NCI-H1694 treated with DMSO at 0.1 percent for 48 hours (cell line): ENCODE data around the gene SIAH3.
"Not testable (repeated sequence)": the region's sequence is repeated elsewhere in the genome, so short reads cannot be mapped to it uniquely, and the experiment has no call there.

ENCODE experiments used
- DNase-seq: peaks from one replicate; lab custom pipeline; 2025; lab: John Stamatoyannopoulos, UW

SIAH3 gene

DNA sequence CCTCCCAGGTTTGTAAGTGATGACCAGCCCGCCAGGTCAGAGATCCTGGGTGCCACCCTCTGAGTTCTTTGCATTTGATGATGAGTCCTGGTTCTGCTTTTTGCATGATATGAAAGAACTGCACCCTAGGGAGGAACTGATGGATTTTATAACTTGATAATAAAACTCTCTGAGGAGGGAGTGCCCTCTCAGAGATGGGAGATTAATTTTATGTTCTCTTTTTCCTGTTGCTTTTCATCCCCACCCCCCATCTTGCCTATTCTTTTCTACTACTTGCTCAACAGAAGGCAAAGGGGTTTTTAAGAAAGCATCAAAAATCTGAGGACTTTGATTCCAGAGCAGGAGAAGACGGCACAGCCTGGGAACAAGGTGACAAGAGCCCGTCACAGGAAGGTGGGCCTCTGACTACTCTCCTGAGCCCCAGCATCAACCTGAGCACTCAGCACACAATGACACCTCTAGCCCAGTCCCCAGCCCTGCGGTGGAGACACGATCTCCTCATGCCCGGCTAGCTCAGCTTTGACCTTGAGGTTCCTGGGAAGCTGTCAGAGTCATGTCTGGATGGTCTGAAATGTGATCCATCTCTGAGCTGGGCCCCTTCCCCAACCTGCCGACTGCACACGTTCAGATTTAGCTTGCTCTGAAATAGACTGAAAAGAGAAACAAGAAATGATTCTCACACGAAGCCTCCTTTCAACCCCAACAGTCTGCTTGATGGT lies 69.1 kb downstream of the SIAH3 start:
- no peak for DNase-seq

DNA sequence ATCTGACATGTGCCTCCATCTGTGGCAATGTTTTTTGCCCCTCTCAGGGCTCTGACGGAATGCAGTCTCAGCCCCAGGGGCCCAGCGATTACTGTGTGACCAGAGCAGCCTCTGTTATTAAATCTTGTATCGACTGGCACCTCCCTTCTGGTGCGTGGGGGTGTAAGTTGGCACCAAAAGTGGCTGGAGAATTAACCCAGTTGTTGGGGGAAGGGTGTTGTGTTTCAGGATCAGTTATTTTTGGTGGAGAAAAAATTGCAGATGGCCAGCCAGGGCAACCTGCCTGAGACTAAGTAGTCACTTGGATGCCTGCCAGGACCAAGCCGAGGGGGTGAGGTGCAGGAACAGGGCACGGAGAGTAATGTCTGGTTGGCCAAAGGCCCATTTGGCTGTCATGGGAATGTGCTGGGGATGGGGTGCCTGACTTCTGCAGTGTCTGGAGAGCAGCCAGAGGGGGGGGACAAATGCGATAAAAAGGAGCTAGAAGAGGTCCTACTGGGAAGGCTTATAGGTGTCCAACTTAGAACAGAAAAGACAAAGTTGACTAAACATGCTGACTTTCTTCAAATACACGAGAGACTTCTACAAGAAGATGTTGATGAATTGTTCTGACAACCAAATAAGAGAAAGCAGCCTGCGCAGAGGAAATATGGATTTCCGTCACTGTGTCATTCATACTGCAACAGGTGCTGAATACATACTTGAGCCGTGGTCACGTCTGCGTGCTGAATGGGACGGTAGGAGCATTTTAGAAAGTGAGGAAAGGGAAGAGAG lies 69.8 kb downstream of the SIAH3 start:
- DNase-seq: peak; percentile 82

DNA sequence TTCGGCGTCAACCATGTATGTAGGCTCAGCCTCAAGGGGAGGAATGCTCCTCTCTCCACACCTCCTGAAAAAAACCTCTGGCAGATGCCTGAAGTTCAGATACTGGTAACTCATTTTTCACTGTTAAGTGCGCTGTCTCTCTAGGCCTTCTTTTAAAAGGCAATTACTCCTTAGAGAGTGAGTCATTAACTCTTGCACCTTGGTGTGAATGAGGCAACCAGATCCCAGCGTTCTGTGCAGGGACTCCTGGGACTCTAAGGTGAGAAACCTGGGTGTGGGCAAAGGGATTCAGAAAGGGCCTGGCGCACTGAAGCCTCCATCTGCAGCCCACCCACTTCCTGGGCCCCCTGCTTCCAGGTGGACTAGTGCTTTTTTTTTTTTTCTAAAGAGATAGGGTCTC lies 71.7 kb downstream of the SIAH3 start:
- DNase-seq: no peak

DNA sequence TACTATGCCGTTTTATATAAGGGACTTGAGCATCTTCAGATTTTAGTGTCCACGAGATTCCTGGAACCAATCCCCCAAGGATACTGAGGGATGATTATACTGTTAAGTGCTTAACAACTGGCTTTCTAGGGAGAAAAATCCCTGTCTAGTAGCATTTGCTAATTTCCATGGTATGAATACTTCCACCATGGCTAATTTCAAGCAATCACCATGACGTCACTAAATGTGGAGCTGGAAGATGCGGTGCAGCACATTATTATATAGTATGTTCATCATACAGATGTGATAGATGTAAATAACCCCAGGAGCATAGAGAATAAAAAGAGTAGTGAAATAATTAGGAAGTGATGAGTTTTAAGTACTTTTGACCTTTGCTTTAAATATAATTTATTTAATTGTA lies 72.7 kb downstream of the SIAH3 start:
- no peak for DNase-seq

DNA sequence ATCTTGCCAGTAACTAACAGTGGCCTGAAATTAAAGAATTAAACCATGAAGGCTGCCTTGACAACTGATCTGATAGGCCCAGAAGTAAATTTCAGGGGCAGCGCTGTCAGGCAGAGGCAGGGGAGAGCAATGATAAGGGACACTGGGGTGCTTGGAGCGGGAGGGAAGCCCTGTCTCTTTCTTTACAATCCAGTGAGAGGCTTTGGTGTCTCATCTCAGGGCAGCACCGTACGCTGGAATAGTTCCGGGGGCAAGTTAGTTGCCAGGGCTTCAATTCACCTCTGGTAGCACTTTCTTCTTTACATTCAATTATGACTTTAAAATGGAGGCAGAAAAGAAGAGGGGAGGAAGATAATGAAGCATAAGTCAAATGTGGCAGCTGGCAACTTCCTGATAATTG lies 74.8 kb downstream of the SIAH3 start:
- DNase-seq: no peak

DNA sequence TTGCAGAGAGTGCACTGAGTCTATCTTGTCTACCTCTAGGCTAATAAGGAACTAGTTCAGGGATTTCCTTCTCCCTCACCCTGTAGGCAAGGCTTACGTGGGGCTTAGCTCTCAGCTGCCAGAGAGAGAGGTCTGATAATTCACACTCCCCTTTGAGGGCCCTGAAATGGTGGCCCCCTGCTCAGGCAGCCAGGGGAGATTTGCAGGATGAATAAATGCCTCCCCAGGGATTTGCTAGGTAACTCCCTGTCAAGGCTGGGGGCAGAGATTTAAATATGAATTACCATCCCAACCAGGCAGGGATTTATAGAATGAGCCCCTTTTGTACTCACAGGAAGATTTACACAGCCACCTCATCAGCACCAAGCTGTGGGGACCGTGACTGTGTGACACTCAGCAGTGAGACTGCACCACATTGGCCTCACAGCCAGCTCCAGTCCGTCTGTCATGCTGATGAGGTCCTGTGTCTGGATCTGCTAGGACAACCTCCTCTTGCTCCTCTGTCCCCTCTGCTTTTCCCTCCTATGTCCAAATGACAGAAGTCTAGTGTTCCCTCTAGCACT lies 76.1 kb downstream of the SIAH3 start:
- DNase-seq: no peak

DNA sequence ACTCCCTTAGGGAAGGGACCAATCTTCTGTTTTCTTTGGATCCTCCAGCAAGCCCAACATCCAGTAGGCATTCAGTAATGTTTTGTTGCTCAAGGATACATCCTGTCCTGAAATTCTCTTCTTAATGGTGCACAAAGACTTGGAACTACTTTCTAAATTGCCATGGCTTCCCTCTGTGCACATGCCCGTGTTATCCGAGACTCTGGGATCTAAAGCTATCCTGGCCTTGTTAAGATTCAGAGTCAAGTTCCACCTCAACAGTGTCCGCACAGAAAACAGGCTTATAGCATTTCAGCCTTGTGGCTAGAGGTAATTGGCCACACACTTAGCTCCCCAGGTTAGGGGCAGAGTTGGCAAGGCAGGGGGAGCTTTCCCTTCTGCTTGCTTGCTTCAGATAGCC lies 77.6 kb downstream of the SIAH3 start:
- no peak for DNase-seq

DNA sequence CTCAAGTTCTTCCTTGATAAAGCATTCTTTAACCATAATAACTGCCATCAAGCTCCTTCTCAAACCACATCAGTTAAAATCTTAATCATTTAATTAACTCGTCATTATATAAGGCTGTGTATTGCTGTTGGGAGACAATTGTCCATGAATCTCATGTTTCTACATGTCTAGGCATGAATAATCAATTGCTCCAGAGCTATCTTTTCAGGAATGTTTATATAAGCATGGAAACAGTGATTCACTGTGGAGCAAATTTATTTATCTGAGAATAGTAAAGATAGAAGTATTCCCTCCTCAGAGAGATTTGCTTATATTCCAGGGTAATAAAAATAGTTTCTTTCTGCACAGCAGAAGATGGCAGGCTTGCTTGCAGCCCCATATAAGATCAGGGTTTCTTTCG lies 78.3 kb downstream of the SIAH3 start:
- no peak for DNase-seq

DNA sequence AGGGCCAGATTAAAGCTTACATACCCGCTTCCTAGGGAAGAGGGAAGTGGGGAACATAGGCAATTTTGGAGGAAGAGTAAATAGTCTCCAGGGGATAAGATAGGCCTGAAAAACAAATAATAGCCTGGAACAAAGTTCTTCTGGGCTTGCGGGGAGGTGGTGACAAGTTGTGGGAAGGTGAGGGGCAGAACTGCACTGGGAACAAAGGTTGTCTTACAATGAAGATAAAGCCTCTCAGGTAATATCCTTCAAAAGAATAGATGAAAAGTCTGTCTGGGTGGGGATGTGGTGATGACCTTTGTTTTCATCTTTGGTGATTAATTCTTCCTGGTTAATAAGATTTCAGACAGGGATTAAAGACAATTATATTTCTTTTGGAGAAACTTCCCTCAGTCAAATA lies 80.7 kb downstream of the SIAH3 start:
- DNase-seq: no peak

DNA sequence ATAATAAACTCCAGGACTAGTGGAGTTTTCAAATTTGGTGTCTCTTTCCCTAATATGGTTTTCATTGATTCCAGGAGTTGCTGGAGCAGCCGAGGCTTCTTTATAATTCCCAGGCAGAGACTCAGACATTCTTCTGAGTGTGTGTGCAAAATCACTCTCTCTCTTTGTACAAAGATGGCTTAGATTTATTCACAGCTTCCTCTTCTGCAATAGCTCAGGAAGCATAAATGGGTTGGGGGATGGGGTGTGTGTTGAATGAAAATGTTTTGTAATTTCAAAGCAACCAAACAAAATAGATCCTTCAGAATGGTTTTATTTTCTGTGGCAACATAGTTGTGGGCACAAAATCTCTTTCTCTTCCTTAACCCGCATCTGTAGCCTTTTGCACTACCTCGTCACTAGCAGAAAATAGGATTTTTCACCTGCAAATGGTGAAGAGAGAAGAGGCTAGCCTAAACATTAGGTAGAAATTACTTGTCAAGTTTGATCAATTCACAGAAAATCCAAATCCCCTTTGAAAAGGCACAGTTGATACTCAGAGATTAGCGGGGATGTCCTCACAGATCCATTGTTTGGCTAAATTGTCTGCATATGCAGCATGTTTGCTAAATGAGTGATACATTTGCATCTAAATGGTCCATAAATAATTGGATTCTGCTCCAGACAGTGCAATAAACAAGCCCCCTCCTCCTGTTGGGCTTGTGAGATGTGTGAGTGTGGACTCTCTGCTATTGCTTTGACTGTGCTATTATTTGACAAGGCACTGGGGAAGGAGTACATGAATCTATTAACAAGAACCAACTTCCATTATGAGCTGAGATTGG lies 82.7 kb downstream of the SIAH3 start:
- no peak for DNase-seq

DNA sequence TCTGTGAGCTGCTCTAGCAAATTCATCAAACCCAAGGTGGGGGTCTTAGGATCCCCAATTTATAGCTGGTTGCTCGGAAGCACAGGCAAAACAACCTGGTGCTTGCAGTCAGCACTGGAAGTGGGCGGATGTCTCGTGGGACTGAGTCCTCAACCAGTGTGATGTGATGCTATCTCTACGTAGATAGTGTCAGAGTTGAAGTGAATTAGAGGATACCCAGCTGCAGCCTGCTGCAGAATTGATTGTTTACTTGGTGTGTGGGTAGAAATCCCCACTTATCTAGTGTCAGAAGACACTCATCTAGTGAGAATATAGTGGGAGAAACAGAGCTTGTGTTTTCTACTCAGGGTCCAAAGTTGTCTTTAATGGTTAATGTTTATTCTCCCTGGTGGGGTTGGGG lies 86.1 kb downstream of the SIAH3 start:
- DNase-seq: no peak

DNA sequence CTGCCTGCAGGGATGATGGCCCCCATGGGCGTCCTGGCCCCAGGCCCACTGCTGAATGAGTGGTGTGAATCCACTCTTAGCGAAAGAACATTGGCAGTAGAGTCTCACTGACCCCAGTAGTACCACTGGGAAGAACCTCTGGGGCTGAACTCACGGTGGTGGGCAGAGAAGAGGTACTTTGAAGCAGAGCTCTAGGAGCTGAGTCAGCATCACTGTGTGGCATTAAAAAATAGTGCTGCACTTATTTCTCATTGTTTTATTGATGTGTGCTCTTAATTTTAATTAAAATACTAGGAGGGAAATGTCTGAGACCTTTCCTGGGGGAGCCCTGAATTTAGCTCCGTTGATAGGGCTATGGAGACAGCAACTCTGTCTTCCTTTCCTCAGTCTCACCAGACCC lies 88.1 kb downstream of the SIAH3 start:
- no peak for DNase-seq

DNA sequence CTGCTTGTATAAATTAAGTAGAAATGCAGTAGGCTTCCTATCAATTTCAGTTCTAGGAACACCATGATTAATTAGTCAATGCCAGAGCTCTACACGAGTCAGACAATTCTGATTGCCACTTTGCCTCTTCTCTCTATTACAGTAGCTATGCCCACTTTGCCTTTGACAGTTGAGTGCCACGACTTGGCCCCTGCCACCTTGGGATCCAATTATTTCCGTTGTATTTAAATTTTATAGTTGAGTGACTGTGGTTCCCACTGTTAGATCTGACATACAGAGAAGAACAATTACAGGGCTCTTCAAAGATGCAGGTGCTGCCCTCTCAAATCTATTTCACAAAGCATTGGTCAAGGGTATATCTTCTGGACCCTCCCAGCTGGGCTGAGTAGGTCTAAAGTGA lies 94.0 kb downstream of the SIAH3 start:
- DNase-seq: not testable (repeated sequence)

DNA sequence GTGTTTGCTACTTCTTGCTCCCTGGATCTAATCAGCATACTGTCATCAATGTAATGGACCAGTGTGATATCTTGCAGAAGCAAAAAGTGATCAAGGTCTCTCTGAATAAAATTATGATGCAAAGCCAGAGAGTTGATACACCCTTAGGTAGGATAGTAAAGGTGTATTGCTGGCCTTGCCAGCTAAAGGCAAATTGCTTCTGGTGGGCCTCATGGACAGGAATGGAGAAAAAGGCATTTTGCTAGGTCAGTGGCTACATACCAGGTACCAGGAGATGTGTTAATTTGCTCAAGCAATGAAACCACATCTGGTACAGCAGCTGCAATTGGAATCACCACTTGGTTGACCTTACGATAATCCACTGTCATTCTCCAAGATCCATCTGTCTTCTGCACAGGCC lies 95.1 kb downstream of the SIAH3 start:
- DNase-seq: not testable (repeated sequence)

DNA sequence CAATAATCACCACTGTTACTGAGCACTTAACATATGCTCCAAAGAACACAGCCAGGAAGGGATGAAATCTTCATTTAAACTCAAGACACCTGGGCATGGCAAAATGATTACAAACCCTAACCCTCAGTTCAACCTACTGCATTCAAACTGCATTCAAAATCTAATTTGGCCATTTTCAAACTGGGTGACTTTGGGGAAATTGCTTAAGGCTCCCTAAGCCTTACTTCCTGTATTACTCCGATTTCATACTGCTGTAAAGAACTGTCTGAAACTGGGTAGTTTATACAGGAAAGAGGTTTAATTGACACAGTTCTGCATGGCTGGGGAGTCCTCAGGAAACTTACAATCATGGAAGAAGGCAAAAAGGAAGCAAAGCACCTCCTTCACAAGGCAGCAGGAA lies 99.0 kb downstream of the SIAH3 start:
- DNase-seq: no peak

DNA sequence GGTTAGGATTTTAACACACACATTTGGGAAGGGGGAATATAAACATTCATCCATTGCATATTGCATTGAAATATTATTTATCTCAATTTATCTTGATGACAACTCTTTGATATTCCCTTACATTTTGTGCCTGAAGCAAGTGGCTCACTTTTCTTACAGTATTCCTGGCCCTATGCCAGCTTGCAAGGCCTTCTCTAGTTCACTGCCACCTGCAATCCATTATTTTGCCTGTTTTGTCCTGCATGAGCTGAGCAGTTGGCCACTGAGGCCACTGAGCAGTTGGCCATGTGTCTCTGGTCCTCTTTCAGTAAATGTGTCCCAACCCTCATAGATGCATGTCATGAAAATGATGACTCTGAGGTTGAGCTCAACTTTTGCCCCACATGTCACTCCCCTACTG lies 99.7 kb downstream of the SIAH3 start:
- no peak for DNase-seq

DNA sequence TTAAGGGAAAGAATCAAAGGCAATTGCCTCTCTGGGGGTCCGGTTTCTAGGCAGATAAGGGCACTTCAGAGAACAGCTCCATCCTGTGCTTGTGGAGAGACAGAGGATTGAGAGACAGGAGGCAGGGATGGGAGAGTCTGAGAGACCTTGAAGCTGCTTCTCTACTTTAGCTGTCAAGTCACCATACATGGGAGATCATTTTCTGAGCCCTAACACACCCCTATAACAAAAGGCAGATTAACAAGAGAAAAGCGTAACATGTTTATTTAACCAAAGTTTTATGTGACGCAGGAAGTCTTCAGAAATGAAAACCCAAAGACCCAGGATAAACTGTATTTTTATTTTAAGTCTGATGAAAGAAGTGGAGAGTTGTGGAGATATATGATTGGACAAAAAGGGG lies 101.0 kb downstream of the SIAH3 start:
- no peak for DNase-seq

DNA sequence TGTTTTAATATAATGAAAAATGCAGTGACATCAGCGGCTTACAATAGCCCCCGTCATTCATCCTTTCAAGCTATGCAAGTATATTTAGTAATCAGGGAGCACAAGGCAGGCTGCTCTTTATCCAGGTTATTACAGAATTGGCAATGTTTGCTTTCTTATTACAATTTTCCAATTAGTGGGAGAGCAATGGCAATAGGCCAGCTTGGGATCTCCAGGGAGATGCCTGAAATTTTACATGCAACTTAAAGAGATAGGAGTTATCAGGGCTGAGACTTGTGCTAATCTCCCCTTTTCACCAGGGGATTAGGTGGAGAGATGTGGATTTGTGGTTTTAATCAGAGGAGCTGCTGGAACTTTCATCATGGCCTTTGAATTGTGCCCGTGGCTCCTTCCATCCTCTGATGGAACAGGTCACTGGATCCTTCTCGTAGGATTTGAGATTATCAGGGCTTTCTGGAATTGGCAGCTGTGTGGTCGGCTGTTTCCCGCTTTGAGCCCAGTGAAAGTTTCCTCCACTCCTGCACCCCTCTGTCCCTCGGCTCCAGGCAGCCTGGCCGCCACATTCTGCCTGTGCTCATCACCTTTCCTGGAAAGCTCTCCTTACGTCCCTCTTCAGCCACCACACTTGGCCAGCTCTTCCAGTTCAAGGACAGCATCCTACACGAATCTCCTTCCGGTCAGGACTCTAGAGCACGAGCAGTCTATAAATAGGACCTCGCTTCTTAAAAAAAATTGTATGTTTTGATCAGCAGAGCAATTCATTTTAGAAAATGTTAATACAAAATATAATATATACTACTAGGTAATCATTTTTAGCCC lies 102.4 kb downstream of the SIAH3 start:
- DNase-seq: no peak

DNA sequence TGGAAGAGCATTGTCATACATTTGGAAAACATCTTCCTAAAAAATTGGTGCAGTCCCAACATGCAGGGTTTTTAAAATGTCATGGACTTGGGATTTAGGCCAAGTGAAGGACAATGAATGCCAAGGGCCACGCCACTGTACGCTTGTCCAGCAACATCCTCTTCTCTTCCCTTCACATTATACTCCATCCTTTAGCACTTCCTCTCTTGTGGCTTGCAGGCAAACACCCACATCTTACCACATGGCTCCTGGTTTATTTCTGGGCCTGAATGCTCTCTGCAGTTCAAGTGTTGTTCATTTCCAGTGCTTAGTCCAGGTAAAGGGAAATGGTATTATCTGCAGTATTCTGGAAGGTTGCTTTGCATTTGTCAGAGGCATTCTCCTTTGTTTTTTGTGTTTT lies 104.5 kb downstream of the SIAH3 start:
- no peak for DNase-seq

DNA sequence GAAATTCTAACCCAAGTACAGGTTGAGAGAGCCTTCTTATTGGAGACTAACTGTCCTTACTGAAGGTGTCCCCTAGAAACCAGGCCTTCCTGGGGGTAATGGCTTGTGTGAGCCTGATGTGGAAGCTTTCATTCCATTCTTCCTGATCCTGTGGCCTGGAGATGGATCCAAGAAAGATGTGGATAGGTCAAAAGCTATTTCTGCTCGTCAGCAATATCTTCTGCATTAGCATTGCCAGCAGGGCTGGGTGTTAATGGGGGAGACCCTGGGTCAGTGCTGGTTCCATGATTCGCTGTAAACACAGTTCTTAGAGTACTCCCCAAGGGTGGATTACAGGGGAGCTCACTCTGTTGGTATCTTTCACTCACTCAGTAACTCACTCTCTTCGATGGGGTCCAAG lies 106.6 kb downstream of the SIAH3 start:
- DNase-seq: no peak

DNA sequence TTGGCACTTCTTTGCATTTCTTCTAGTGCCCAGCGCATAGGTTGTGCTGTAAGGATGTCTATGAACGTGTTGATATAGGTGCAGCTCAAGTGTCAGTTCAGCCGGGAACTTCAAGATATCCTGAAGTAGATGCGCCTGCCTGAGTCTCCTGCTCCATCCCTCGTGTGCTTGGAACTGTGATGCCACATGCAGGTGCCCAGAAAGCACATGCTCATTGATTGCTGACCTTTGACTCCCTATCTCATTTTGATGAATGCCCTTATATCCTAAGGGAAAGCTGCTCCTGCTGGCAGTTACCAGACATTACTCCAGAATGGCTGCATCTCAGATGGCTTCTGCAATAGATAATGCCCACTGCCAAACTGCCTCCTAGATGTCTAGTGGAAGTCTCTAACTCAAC lies 108.6 kb downstream of the SIAH3 start:
- DNase-seq: no peak

DNA sequence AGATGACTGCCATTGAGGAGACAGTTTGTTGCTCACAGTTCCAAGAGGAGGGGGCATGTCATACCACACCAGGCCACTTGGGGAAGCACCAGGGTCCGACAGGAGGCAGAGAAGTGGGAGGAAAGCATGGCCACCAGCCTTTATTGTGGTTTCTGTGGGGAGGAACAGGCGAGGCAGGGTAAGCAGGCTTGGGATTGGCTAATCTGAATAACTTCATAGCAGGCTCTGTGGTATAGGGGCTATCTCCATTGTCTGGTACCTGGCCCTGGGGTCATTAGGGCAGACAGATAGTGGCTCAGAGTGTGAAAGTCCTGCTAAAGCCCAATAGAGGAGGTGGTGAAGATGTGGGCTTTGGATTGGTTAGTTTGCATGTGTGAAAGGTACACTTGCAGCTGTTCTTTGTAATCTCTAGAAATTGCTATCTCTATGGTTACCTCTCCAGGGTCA lies 114.0 kb downstream of the SIAH3 start:
- DNase-seq: no peak
